HL-60 (cell line): ENCODE measurements around the gene PARP12.

ENCODE experiments used
- DNase-seq, 2 experiments: peaks; one replicate each; pipeline ENCODE4 v3.0.0-alpha.2; 2010 to 2020; ENCODE audit warnings: low read depth in 1 of 2, low spot score in 1 of 2
- H3K27ac ChIP-seq: fragments of 250-450 bp; sonication (Bioruptor Pico); replicated peaks from 2 replicates; pipeline ENCODE4 v1.5.1; 2020; ENCODE audit warnings: mild to moderate bottlenecking, moderate library complexity
- H3K27me3 ChIP-seq: fragments of 250-450 bp; sonication (Bioruptor Pico); 2 replicates; pipeline ENCODE4 v1.5.1; 2021; ENCODE audit warnings: mild to moderate bottlenecking, moderate library complexity; ENCODE audit not compliant: insufficient read depth, poor library complexity, severe bottlenecking
- H3K4me3 ChIP-seq: replicated peaks from 2 replicates; pipeline ENCODE4 v1.5.1; 2011; ENCODE audit warnings: mild to moderate bottlenecking, control low read depth, low read length; ENCODE audit not compliant: insufficient read depth
- CTCF ChIP-seq: IDR thresholded peaks from one replicate; pipeline ENCODE4 v1.5.1; 2011; ENCODE audit warnings: low read length, control low read depth, inconsistent platforms; ENCODE audit not compliant: insufficient read depth
- GABPA ChIP-seq: IDR thresholded peaks from 2 replicates; pipeline ENCODE4 v1.6.1; 2012; ENCODE audit warnings: low read depth
- POLR2AphosphoS5 ChIP-seq: IDR thresholded peaks from 2 replicates; pipeline ENCODE4 v1.6.1; 2012; ENCODE audit warnings: low read depth
- REST ChIP-seq: IDR thresholded peaks from 2 replicates; pipeline ENCODE4 v1.6.1; 2012; ENCODE audit warnings: low read depth; ENCODE audit not compliant: insufficient replicate concordance
- SPI1 ChIP-seq: IDR thresholded peaks from 2 replicates; pipeline ENCODE4 v1.6.1; 2012; ENCODE audit warnings: low read depth, mild to moderate bottlenecking, borderline replicate concordance

The PARP12 gene

GRCh38 chr7:140021603-140022002 lies 41.1 kb downstream of the PARP12 start:
- Histone ChIP-seq H3K27ac (no peak overlapping the region), H3K4me3 (no peak overlapping the region), H3K27me3 (peaks cover 2% of the 10 kb centered on the region)
- no peak for DNase-seq
- TF ChIP-seq GABPA (no peak), REST (no peak), CTCF (no peak), POLR2AphosphoS5 (no peak), SPI1 (no peak)

- Histone ChIP-seq H3K27ac (no peak overlapping the region), H3K27me3 (peaks cover 2% of the 10 kb centered on the region), H3K4me3 (no peak overlapping the region)
- DNase-seq, result no peak
- no peak for TF ChIP-seq POLR2AphosphoS5
- no peak for TF ChIP-seq REST
- TF ChIP-seq SPI1, result no peak
- TF ChIP-seq CTCF, result no peak
Measured at GRCh38 chr7:140019606-140020005, 43.1 kb downstream of the PARP12 start.

- H3K27me3 ChIP-seq, result no peaks in the 10 kb centered on the region
- TF ChIP-seq GABPA (no peak), REST (no peak), SPI1 (no peak), POLR2AphosphoS5 (no peak), CTCF (no peak)
Measured at GRCh38 chr7:140019172-140019571, 43.6 kb downstream of the PARP12 start.

More at GRCh38 chr7:140019172-140019571, 43.6 kb downstream of the PARP12 start:
- no peak for DNase-seq
- Histone ChIP-seq H3K4me3 (no peak overlapping the region), H3K27ac (no peak overlapping the region)
